H1 (cell line): ENCODE data around the gene GNG11. TPM values are rescaled to one million over a fixed set of nuclear protein-coding genes. Genes with fewer than 3 reads are reported as not detected.

ENCODE experiments used
- CTCF ChIA-PET: fragments of 300-600 bp; sonication (Branson Sonifier 250); formaldehyde crosslinking; loops from one replicate; lab custom pipeline; 2021; ENCODE audit not compliant: partially characterized antibody; lab: Charles Lee
- POLR2A ChIA-PET: fragments of 300-600 bp; sonication (Branson Sonifier 250); formaldehyde crosslinking; loops from one replicate; lab custom pipeline; 2021; ENCODE audit warnings: inconsistent platforms; ENCODE audit not compliant: partially characterized antibody; lab: Charles Lee
- DNase-seq, 2 experiments: peaks; one replicate each; pipeline versions ENCODE4 v3.0.0 to v3.0.0-alpha.2; 2010 to 2022; ENCODE audit warnings: low spot score in 2 of 2, low read depth in 1 of 2, mixed read lengths in 1 of 2
- FAIRE-seq: peaks from 2 replicates; lab custom pipeline; 2011; peaks lifted over from hg19 to GRCh38; lab: Jason Lieb, UNC
- H2AFZ ChIP-seq: 2 replicates; pipeline ENCODE4 v1.8.1; 2012; ENCODE audit warnings: low read length, inconsistent platforms
- H2AK5ac ChIP-seq: 2 replicates; pipeline ENCODE4 v1.6.1; 2013; ENCODE audit warnings: low read depth, low read length
- H2BK120ac ChIP-seq: replicated peaks from 2 replicates; pipeline ENCODE3; 2013; ENCODE audit warnings: low read depth, low read length, inconsistent platforms
- H2BK12ac ChIP-seq: 2 replicates; pipeline ENCODE4 v1.6.1; 2013; ENCODE audit warnings: low read depth, low read length
- H2BK15ac ChIP-seq: 2 replicates; pipeline ENCODE4 v1.6.1; 2013; ENCODE audit warnings: low read length
- H2BK20ac ChIP-seq: 2 replicates; pipeline ENCODE4 v1.6.1; 2013; ENCODE audit warnings: low read length
- H2BK5ac ChIP-seq: 2 replicates; pipeline ENCODE4 v1.6.1; 2013; ENCODE audit warnings: low read depth, low read length
- H3K14ac ChIP-seq: 2 replicates; pipeline ENCODE4 v1.6.1; 2013; ENCODE audit warnings: inconsistent platforms; ENCODE audit not compliant: insufficient read length
- H3K18ac ChIP-seq: 2 replicates; pipeline ENCODE4 v1.6.1; 2013; ENCODE audit warnings: low read length; ENCODE audit errors: extremely low read depth
- H3K23ac ChIP-seq: 2 replicates; pipeline ENCODE4 v1.6.1; 2013; ENCODE audit warnings: inconsistent platforms; ENCODE audit not compliant: insufficient read length
- H3K23me2 ChIP-seq: 2 replicates; pipeline ENCODE4 v1.6.1; 2013; ENCODE audit warnings: low read depth, low read length
- H3K27ac ChIP-seq: 2 replicates; pipeline ENCODE4 v1.6.1; 2011; ENCODE audit warnings: low read depth, low read length, inconsistent platforms
- H3K27me3 ChIP-seq, 4 experiments: replicated peaks in 1 of 4; 1 replicate in 1 of 4; 2 replicates in 3 of 4; pipeline versions ENCODE4 v1.6.1 to v1.8.1; 2011 to 2013; ENCODE audit warnings: low read length in 3 of 4, mild to moderate bottlenecking in 3 of 4, inconsistent platforms in 2 of 4, mixed read lengths in 2 of 4, moderate library complexity in 1 of 4; ENCODE audit not compliant: control insufficient read depth in 3 of 4, insufficient read depth in 3 of 4; ENCODE audit errors: extremely low read depth in 1 of 4
- H3K36me3 ChIP-seq, 4 experiments: 2 replicates each; pipeline versions ENCODE4 v1.6.1 to v1.8.1; 2011 to 2013; ENCODE audit warnings: mild to moderate bottlenecking in 4 of 4, low read length in 3 of 4, moderate library complexity in 2 of 4, control low read depth in 1 of 4, inconsistent platforms in 1 of 4; ENCODE audit not compliant: insufficient read depth in 4 of 4, control insufficient read depth in 2 of 4
- H3K4ac ChIP-seq: replicated peaks from 2 replicates; pipeline ENCODE3; 2013; ENCODE audit warnings: low read length, low read depth, mixed read lengths, inconsistent platforms; ENCODE audit not compliant: insufficient read length
- H3K4me1 ChIP-seq, 4 experiments: replicated peaks in 1 of 4; 1 replicate in 1 of 4; 2 replicates in 3 of 4; pipeline versions ENCODE4 v1.6.1 to v1.8.1; 2011 to 2013; ENCODE audit warnings: low read length in 3 of 4, inconsistent platforms in 2 of 4, mixed read lengths in 1 of 4; ENCODE audit not compliant: insufficient read depth in 4 of 4, control insufficient read depth in 3 of 4
- H3K4me2 ChIP-seq, 2 experiments: 2 replicates each; pipeline versions ENCODE4 v1.6.1 to v1.8.1; 2011 to 2013; ENCODE audit warnings: low read depth in 2 of 2, low read length in 2 of 2, control low read depth in 1 of 2, inconsistent platforms in 1 of 2, mild to moderate bottlenecking in 1 of 2; ENCODE audit not compliant: insufficient read depth in 1 of 2
- H3K4me3 ChIP-seq, 4 experiments: fragments of 200-600, 300-600 bp in 1 of 4; sonication (generic), shearing (Covaris generic), sonication (Bioruptor Twin) in 1 of 4; 2 replicates each; pipeline versions ENCODE4 v1.5.1 to v1.8.1; 2011 to 2016; ENCODE audit warnings: low read length in 4 of 4, low read depth in 3 of 4, control low read depth in 2 of 4, inconsistent platforms in 2 of 4, mild to moderate bottlenecking in 2 of 4, mixed read lengths in 1 of 4, moderate library complexity in 1 of 4; ENCODE audit not compliant: insufficient read depth in 2 of 4; ENCODE audit errors: extremely low read depth in 1 of 4
- H3K56ac ChIP-seq: replicated peaks from 2 replicates; pipeline ENCODE3; 2013; ENCODE audit warnings: low read depth, mild to moderate bottlenecking, mixed read lengths, low read length, inconsistent platforms; ENCODE audit not compliant: insufficient read length
- H3K79me1 ChIP-seq: 2 replicates; pipeline ENCODE4 v1.6.1; 2013; ENCODE audit warnings: low read depth, low read length, control low read depth
- H3K79me2 ChIP-seq, 2 experiments: 2 replicates each; pipeline versions ENCODE4 v1.6.1 to v1.8.1; 2012 to 2013; ENCODE audit warnings: low read length in 2 of 2, mild to moderate bottlenecking in 2 of 2, inconsistent platforms in 1 of 2; ENCODE audit not compliant: insufficient read depth in 2 of 2, control insufficient read depth in 1 of 2
- H3K9ac ChIP-seq, 4 experiments: replicated peaks in 1 of 4; 1 replicate in 1 of 4; 2 replicates in 3 of 4; pipeline versions ENCODE4 v1.6.1 to v1.8.1; 2011 to 2013; ENCODE audit warnings: low read depth in 3 of 4, low read length in 3 of 4, control low read depth in 2 of 4, mild to moderate bottlenecking in 2 of 4, moderate library complexity in 2 of 4, inconsistent platforms in 1 of 4; ENCODE audit errors: extremely low read depth in 1 of 4
- H3K9me3 ChIP-seq, 2 experiments: 2 replicates each; pipeline versions ENCODE4 v1.6.1 to v1.8.1; 2012 to 2013; ENCODE audit warnings: mild to moderate bottlenecking in 2 of 2, moderate library complexity in 2 of 2, control low read depth in 1 of 2, inconsistent platforms in 1 of 2, low read depth in 1 of 2, low read length in 1 of 2, mixed read lengths in 1 of 2; ENCODE audit not compliant: insufficient read depth in 2 of 2
- H4K20me1 ChIP-seq, 2 experiments: replicated peaks in 1 of 2; 2 replicates each; pipeline versions ENCODE3 to v1.8.1; 2011 to 2013; ENCODE audit warnings: inconsistent platforms in 2 of 2, low read length in 2 of 2, mild to moderate bottlenecking in 1 of 2; ENCODE audit not compliant: insufficient read depth in 2 of 2, control insufficient read depth in 1 of 2
- H4K5ac ChIP-seq: 2 replicates; pipeline ENCODE4 v1.6.1; 2013; ENCODE audit warnings: low read length, low read depth, mixed read lengths, inconsistent platforms; ENCODE audit not compliant: insufficient read length
- H4K8ac ChIP-seq: 2 replicates; pipeline ENCODE4 v1.8.0; 2013; ENCODE audit warnings: mild to moderate bottlenecking, moderate library complexity, low read length, inconsistent platforms; ENCODE audit not compliant: insufficient read depth; ENCODE audit errors: extremely low read depth
- H4K91ac ChIP-seq: replicated peaks from 2 replicates; pipeline ENCODE3; 2013; ENCODE audit warnings: low read length, mixed read lengths, inconsistent platforms; ENCODE audit not compliant: insufficient read length
- CHD2 ChIP-seq: IDR thresholded peaks from 2 replicates; pipeline ENCODE4 v1.6.1; 2012; ENCODE audit warnings: low read length, improper control_type of control experiment
- CTBP2 ChIP-seq: IDR thresholded peaks from 2 replicates; pipeline ENCODE4 v1.7.0; 2011; ENCODE audit warnings: borderline replicate concordance, mild to moderate bottlenecking, moderate library complexity, mixed read lengths, low read length; ENCODE audit not compliant: insufficient read depth, insufficient read length
- HDAC2 ChIP-seq, 2 experiments: fragments of 300-600 bp in 1 of 2; sonication (generic) in 1 of 2; IDR thresholded peaks; 2 replicates each; pipeline ENCODE4 v1.6.1; 2011 to 2012; ENCODE audit warnings: low read depth in 2 of 2, low read length in 2 of 2, mild to moderate bottlenecking in 2 of 2, moderate library complexity in 2 of 2, borderline replicate concordance in 1 of 2, inconsistent platforms in 1 of 2
- JUND ChIP-seq: IDR thresholded peaks from 2 replicates; pipeline ENCODE4 v1.6.1; 2011; ENCODE audit warnings: mild to moderate bottlenecking, improper control_type of control experiment, low read length
- KDM1A ChIP-seq: fragments of 200-600, 300-600 bp; sonication (generic); IDR thresholded peaks from 2 replicates; pipeline ENCODE4 v1.7.1; 2016; ENCODE audit warnings: mild to moderate bottlenecking, low read length, borderline replicate concordance
- PHF8 ChIP-seq: fragments of 200-600 bp; sonication (generic); conservative IDR thresholded peaks from 2 replicates; pipeline ENCODE4 v1.7.1; 2012; ENCODE audit warnings: low read depth, mild to moderate bottlenecking, inconsistent platforms, low read length, moderate library complexity
- POU5F1 ChIP-seq: IDR thresholded peaks from 2 replicates; pipeline ENCODE4 v1.6.1; 2011; ENCODE audit warnings: low read depth, mild to moderate bottlenecking, low read length, moderate library complexity
- RNF2 ChIP-seq: fragments of 200-900, 300-1000 bp; sonication (generic); IDR thresholded peaks from 2 replicates; pipeline ENCODE4 v1.7.1; 2016; ENCODE audit warnings: borderline replicate concordance, low read depth, mild to moderate bottlenecking, antibody characterized with exemption, low read length; ENCODE audit not compliant: poor library complexity, severe bottlenecking; ENCODE audit errors: missing control alignments
- SIN3A ChIP-seq, 2 experiments: IDR thresholded peaks in 1 of 2; conservative IDR thresholded peaks in 1 of 2; 2 replicates each; pipeline ENCODE4 v1.6.1; 2011 to 2012; ENCODE audit warnings: low read length in 2 of 2, improper control_type of control experiment in 1 of 2, low read depth in 1 of 2, mild to moderate bottlenecking in 1 of 2
- SIX5 ChIP-seq: IDR thresholded peaks from 2 replicates; pipeline ENCODE4 v1.6.1; 2011; ENCODE audit warnings: mild to moderate bottlenecking, low read depth, low read length
- SP4 ChIP-seq: IDR thresholded peaks from 2 replicates; pipeline ENCODE4 v1.6.1; 2012; ENCODE audit warnings: low read length, inconsistent platforms
- SRF ChIP-seq: IDR thresholded peaks from 2 replicates; pipeline ENCODE4 v1.6.1; 2011; ENCODE audit warnings: mild to moderate bottlenecking, low read depth, low read length, moderate library complexity
- YY1 ChIP-seq: IDR thresholded peaks from 2 replicates; pipeline ENCODE4 v1.6.1; 2011; ENCODE audit warnings: low read depth, mild to moderate bottlenecking, low read length
- ZNF274 ChIP-seq: IDR thresholded peaks from 2 replicates; pipeline ENCODE4 v1.7.0; 2012; ENCODE audit warnings: low read length, borderline replicate concordance; ENCODE audit errors: extremely low read depth
- WGBS, 2 experiments: shearing (Covaris generic) in 1 of 2; methylation state at CpG; one replicate each; pipeline versions ENCODE4 v1.1.6 to v1.1.7; 2013 to 2015; ENCODE audit warnings: low lambda C conversion rate in 2 of 2, mixed read lengths in 2 of 2, inconsistent platforms in 1 of 2, low coverage in 1 of 2, missing lambda C conversion rate in 1 of 2; ENCODE audit not compliant: insufficient replicate concordance in 2 of 2, insufficient coverage in 1 of 2, insufficient read length in 1 of 2; ENCODE audit errors: extremely low coverage in 1 of 2, missing lambda C conversion rate in 1 of 2; 5-methylcytosine and 5-hydroxymethylcytosine counted together
- polyA plus RNA-seq, 7 experiments: library from polyadenylated mRNA; depleted of rRNA in 3 of 7; stranded (reverse) in 5 of 7; unstranded in 2 of 7; fragments of >200 nt in 5 of 7; fragments of 200-250 nt in 2 of 7; gene quantifications; 1 replicate in 5 of 7; 2 replicates in 1 of 7; 4 replicates in 1 of 7; pipeline versions ENCODE4 v1.2.1 to v1.2.3, GENCODE V29; 2011 to 2013; ENCODE audit warnings: missing spikeins in 2 of 7, mixed read lengths in 2 of 7
- total RNA-seq: library from RNA; stranded (reverse); fragmentation: NEBNext Ultra II Directional; extraction: Animal tissue kit (Norgen Biotek cat#: 25700); gene quantifications from 2 replicates; pipeline ENCODE4 v1.2.1, GENCODE V29; 2021

Gene GNG11
- total and polyA plus RNA-seq, 2 of the 8 experiments (the other 6 are each of a cell fraction or from before 2014, with no cell fraction given) = 0.38 to 1.3 TPM

GRCh38 chr7:93937818-93938217, 16.3 kb downstream of the GNG11 start:
- FAIRE-seq (no peak), DNase-seq (no peak)
- Histone ChIP-seq H3K14ac (no peak overlapping the region), H3K23ac (no peak overlapping the region), H2BK120ac (no peak overlapping the region), H3K79me2 (no peaks in the 10 kb centered on the region), H3K4me3 (no peak overlapping the region), H2AFZ (no peak overlapping the region), H3K27ac (no peak overlapping the region), H3K9ac (no peak overlapping the region), H4K20me1 (no peaks in the 10 kb centered on the region), H2BK5ac (no peak overlapping the region)
- WGBS, 2 experiments = 88% methylated on average over 1 of the region's 1 CpG; no CpG with 5 or more reads in 1 of the 2 experiments
- TF ChIP-seq ZNF274 (no peak), HDAC2 (IDR thresholded peaks at IDR 0.05; ENCODE audit: borderline replicate concordance in 1 of 2, low read depth in 2 of 2, low read length in 2 of 2) (no peak), SIX5 (no peak), YY1 (no peak), JUND (no peak), POU5F1 (no peak), RNF2 (no peak), SIN3A (conservative IDR thresholded peaks at IDR 0.05 in 1 of 2, IDR thresholded peaks at IDR 0.05 in 1 of 2; ENCODE audit: low read depth in 1 of 2, low read length in 2 of 2) (no peak), CHD2 (no peak), CTBP2 (no peak), PHF8 (no peak), KDM1A (no peak), SP4 (no peak), SRF (no peak)
- TF ChIP-seq, all 59 proteins: peak for 0
- Histone ChIP-seq H4K8ac (no peak overlapping the region), H3K23me2 (no peaks in the 10 kb centered on the region; the same call in 1 of the 2 replicates), H3K4me2 (no peak overlapping the region), H3K56ac (no peak overlapping the region), H4K91ac (no peak overlapping the region), H3K4ac (no peak overlapping the region), H3K4me1 (no peaks in the 10 kb centered on the region), H3K18ac (no peak overlapping the region), H2AK5ac (no peak overlapping the region), H3K36me3 (no peaks in the 10 kb centered on the region), H3K79me1 (no peaks in the 10 kb centered on the region), H2BK20ac (no peak overlapping the region), H2BK12ac (no peak overlapping the region), H3K27me3 (peaks cover 0 to 1% (median 0%) of the 10 kb centered on the region in 4 experiments; a peak in 1 of 7 replicates), H3K9me3 (no peaks in the 10 kb centered on the region), H2BK15ac (no peak overlapping the region), H4K5ac (no peak overlapping the region)
- CTCF ChIA-PET = no interaction called here
- POLR2A ChIA-PET = no interaction called here
